HL-60 (cell line): ENCODE results near the gene NOCT.
"Not testable (repeated sequence)": the region's sequence is repeated elsewhere in the genome, so short reads cannot be mapped to it uniquely, and the experiment has no call there.

ENCODE experiments used
- DNase-seq, 2 experiments: peaks; one replicate each; pipeline ENCODE4 v3.0.0-alpha.2; 2010 to 2020; ENCODE audit warnings: low read depth in 1 of 2, low spot score in 1 of 2
- H3K27ac ChIP-seq: fragments of 250-450 bp; sonication (Bioruptor Pico); replicated peaks from 2 replicates; pipeline ENCODE4 v1.5.1; 2020; ENCODE audit warnings: mild to moderate bottlenecking, moderate library complexity
- H3K27me3 ChIP-seq: fragments of 250-450 bp; sonication (Bioruptor Pico); 2 replicates; pipeline ENCODE4 v1.5.1; 2021; ENCODE audit warnings: mild to moderate bottlenecking, moderate library complexity; ENCODE audit not compliant: insufficient read depth, poor library complexity, severe bottlenecking
- H3K4me3 ChIP-seq: replicated peaks from 2 replicates; pipeline ENCODE4 v1.5.1; 2011; ENCODE audit warnings: mild to moderate bottlenecking, control low read depth, low read length; ENCODE audit not compliant: insufficient read depth
- GABPA ChIP-seq: IDR thresholded peaks from 2 replicates; pipeline ENCODE4 v1.6.1; 2012; ENCODE audit warnings: low read depth
- POLR2AphosphoS5 ChIP-seq: IDR thresholded peaks from 2 replicates; pipeline ENCODE4 v1.6.1; 2012; ENCODE audit warnings: low read depth
- SPI1 ChIP-seq: IDR thresholded peaks from 2 replicates; pipeline ENCODE4 v1.6.1; 2012; ENCODE audit warnings: low read depth, mild to moderate bottlenecking, borderline replicate concordance
- TF ChIP-seq, protein P1 (sequence below): IDR thresholded peaks from 2 replicates; pipeline ENCODE4 v1.6.1; 2012; ENCODE audit warnings: low read depth; ENCODE audit not compliant: insufficient replicate concordance
- TF ChIP-seq, protein P2 (sequence below): IDR thresholded peaks from one replicate; pipeline ENCODE4 v1.5.1; 2011; ENCODE audit warnings: low read length, control low read depth, inconsistent platforms; ENCODE audit not compliant: insufficient read depth

Gene NOCT

DNA sequence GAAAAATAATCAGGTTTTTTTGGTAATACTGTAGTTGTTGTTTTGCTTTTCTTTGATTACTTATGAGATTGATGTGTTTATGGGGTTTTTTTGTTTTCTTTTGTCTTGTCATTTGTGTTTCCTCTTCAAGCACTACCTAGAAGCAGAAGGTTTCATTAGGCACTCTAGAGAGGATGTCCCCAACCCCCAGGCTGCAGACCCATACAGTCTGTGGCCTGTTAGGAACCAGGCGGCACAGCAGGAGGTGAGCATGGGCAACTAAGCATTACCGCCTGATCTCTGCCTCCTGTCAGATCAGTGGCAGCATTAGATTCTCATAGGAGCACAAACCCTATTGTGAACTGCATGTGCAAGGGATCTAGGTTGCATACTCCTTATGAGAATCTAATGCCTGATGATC, 22.9 kb upstream of the NOCT start:
- H3K27ac ChIP-seq, result no peak overlapping the region
- no peak overlapping the region for H3K4me3 ChIP-seq
- DNase-seq, result no peak
- TF ChIP-seq POLR2AphosphoS5 (no peak), GABPA (no peak), SPI1 (no peak)
- TF ChIP-seq, protein P1, sequence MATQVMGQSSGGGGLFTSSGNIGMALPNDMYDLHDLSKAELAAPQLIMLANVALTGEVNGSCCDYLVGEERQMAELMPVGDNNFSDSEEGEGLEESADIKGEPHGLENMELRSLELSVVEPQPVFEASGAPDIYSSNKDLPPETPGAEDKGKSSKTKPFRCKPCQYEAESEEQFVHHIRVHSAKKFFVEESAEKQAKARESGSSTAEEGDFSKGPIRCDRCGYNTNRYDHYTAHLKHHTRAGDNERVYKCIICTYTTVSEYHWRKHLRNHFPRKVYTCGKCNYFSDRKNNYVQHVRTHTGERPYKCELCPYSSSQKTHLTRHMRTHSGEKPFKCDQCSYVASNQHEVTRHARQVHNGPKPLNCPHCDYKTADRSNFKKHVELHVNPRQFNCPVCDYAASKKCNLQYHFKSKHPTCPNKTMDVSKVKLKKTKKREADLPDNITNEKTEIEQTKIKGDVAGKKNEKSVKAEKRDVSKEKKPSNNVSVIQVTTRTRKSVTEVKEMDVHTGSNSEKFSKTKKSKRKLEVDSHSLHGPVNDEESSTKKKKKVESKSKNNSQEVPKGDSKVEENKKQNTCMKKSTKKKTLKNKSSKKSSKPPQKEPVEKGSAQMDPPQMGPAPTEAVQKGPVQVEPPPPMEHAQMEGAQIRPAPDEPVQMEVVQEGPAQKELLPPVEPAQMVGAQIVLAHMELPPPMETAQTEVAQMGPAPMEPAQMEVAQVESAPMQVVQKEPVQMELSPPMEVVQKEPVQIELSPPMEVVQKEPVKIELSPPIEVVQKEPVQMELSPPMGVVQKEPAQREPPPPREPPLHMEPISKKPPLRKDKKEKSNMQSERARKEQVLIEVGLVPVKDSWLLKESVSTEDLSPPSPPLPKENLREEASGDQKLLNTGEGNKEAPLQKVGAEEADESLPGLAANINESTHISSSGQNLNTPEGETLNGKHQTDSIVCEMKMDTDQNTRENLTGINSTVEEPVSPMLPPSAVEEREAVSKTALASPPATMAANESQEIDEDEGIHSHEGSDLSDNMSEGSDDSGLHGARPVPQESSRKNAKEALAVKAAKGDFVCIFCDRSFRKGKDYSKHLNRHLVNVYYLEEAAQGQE, result no peak
- TF ChIP-seq, protein P2, sequence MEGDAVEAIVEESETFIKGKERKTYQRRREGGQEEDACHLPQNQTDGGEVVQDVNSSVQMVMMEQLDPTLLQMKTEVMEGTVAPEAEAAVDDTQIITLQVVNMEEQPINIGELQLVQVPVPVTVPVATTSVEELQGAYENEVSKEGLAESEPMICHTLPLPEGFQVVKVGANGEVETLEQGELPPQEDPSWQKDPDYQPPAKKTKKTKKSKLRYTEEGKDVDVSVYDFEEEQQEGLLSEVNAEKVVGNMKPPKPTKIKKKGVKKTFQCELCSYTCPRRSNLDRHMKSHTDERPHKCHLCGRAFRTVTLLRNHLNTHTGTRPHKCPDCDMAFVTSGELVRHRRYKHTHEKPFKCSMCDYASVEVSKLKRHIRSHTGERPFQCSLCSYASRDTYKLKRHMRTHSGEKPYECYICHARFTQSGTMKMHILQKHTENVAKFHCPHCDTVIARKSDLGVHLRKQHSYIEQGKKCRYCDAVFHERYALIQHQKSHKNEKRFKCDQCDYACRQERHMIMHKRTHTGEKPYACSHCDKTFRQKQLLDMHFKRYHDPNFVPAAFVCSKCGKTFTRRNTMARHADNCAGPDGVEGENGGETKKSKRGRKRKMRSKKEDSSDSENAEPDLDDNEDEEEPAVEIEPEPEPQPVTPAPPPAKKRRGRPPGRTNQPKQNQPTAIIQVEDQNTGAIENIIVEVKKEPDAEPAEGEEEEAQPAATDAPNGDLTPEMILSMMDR, result no peak
- no peaks in the 10 kb centered on the region for H3K27me3 ChIP-seq

DNA sequence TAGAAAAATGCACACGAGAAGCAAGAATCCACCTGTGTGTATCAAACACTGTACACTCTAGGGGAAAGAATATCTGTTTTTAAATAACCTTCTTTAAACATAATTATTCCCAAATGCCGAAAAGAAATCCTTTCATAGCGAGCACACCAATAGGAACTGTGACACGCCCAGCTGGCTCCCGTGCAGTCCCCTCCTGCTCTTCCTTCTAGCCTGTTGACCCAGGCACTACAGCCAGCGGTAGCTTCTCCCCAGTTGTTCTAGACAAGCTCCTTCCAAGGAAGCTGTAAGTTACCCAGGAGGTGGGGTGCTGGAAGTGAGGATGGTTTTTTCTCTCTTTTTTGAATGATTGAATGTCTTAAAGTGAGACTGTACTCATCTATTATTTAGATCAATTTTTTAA, 19.5 kb upstream of the NOCT start:
- H3K4me3 ChIP-seq, result no peak overlapping the region
- TF ChIP-seq, protein P2, result no peak
- no peak for TF ChIP-seq GABPA
- no peak for TF ChIP-seq POLR2AphosphoS5
- no peak for TF ChIP-seq SPI1
- TF ChIP-seq, protein P1, result no peak
- DNase-seq, result no peak
- no peak overlapping the region for H3K27ac ChIP-seq
- H3K27me3 ChIP-seq, result no peaks in the 10 kb centered on the region

DNA sequence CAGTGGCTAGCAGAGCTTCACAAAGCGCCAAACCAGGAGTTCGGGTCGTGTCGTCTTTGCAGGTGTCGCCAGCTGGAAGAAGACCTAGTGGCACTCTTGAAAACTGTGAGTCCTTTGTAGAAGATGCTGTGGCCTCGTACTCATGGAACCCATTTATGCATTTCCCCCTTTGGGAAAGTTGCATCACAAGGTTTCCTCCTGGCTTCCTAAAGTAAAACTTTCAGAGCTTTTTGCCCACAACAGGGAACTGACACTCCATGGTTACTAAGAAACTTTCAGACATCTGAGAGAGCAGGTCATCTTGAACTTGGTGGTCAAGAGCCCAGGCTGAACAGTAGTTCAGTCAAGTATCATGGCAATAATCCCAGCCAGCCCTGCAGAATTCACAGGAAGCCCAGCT, 15.9 kb upstream of the NOCT start:
- peak overlapping the region; percentile 22 for H3K27ac ChIP-seq
- DNase-seq, result peak; percentile 50 to 58
- H3K4me3 ChIP-seq, result no peak overlapping the region

GRCh38 chr4:139000134-139000533, 15.4 kb upstream of the NOCT start:
- not testable (repeated sequence) for H3K27me3 ChIP-seq, DNase-seq, H3K4me3 ChIP-seq
- H3K27ac ChIP-seq, result peak overlapping the region; percentile 22

More for the DNA sequence above, 15.9 kb upstream of the NOCT start:
- TF ChIP-seq SPI1 (peak; percentile 29; the same call in 1 of the 2 replicates), GABPA (no peak)
- H3K27me3 ChIP-seq, result no peaks in the 10 kb centered on the region

DNA sequence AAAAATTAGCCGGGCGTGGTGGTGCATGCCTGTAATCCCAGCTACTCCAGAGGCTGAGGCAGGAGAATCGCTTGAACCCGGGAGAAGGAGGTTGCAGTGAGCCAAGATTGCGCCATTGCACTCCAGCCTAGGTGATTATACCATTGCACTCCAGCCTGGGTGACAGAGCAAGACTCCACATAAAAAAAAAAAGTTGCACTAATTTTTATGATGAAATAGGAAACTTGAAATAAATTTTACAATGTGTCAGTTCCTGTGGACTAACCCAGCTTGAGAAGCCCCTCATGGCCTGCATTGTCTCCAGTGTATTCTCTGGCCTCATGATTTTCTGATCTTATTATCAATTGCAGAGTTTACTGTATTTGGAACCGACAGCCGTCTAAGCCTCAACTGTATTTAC, 14.2 kb upstream of the NOCT start:
- not testable (repeated sequence) for H3K27me3 ChIP-seq, H3K4me3 ChIP-seq
- DNase-seq, result peak in 1 of 2 experiments; percentile 62
- peak overlapping the region; percentile 33 for H3K27ac ChIP-seq

GRCh38 chr4:139003668-139004067, 11.9 kb upstream of the NOCT start:
- DNase-seq, H3K4me3 ChIP-seq, H3K27me3 ChIP-seq: not testable (repeated sequence)

More at GRCh38 chr4:139003668-139004067, 11.9 kb upstream of the NOCT start:
- H3K27ac ChIP-seq, result not testable (repeated sequence)
